ENCODE results near the gene CRYBB1.

- no peak for TF ChIP-seq POLR2AphosphoS5 (IDR thresholded peaks at IDR 0.05)
- TF ChIP-seq POLR2A (IDR thresholded peaks at IDR 0.05): no peak
- no peak for TF ChIP-seq CTCF (IDR thresholded peaks at IDR 0.05 in 8 of 11, conservative IDR thresholded peaks at IDR 0.05 in 3 of 11)
These were observed 65.4 kb downstream of the CRYBB1 start for GRCh38 chr22:26552466-26552865.
